NOMO-1 treated with dmso at 0.1 percent for 144 hours (cell line): ENCODE data around the gene NTM.

Source experiments
- DNase-seq: peaks from one replicate; lab custom pipeline; 2025; ENCODE audit not compliant: unreplicated experiment; lab: John Stamatoyannopoulos, UW

NTM gene

DNA sequence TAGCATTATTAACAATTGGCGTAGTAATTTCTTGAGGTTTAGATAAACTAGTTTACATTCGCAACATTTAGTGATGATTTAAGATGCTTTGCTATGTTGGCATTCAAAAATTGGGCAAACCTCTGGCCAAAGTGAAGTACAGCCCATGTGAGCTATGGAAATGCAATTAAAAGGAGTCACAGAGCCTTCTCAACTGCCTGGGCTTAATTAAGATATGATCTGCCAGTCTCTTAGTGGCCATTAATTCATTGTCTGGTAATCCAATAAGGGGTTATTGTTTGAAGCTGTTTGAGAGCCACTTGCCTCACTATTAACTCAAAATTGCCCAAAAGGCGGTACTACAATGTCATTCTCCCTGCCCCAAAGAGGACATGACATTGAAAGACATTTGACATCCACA is 608.9 kb downstream of the NTM start:
- DNase-seq = no peak

DNA sequence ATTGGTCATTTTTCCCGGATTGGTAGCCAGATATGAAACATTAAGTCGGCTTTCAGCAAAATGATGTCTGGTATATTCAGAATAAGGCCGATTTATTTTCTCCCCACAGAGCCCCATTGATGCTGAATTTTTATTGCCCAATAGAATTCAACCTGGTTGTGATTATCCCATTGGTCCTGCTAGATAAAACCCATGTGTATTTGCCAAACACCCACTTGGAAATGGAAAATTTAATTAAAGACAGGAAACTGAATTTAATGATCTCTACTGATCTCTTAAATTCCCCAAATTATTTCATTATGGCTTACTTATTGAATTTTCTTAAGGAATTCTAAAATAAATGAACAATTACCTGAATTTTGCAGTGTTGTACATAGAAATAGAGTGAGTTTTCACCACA is 609.8 kb downstream of the NTM start:
- DNase-seq = no peak

DNA sequence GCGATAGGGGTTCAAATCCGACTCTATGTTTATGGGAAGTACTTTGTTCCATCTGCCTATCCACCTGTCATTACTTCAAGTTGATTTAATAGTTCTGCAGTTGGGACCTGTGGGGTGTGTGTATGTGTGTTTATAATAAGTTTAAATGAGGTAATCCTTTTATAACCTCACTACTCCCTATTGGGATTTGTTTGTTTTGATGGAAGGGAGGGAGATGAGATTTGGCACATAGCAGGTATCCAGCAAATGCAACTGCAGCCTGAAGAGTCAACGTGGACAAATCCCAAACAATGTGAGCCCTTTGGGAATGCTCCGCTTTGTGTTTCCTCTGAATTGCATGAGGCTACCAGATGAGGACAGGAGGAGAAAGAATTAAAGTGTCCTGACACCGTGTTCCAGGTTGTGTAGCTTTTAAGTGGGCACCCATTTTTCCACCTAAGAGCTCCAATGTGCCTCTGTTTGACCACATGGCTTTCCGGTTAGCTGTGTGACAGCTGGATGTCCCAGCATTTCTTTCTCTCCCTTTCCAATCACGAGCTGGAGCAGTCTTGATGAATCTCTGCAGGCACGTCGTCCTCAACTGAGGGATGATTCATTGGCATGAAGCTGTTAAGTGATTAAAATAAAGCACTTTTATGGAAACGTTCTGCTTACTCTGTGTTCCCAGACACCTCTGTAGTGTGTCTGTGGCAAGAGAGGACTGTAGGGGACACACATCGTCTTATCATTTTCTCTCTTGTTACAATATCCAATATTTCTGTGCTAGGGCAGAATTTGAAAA is 610.7 kb downstream of the NTM start:
- DNase-seq = no peak

DNA sequence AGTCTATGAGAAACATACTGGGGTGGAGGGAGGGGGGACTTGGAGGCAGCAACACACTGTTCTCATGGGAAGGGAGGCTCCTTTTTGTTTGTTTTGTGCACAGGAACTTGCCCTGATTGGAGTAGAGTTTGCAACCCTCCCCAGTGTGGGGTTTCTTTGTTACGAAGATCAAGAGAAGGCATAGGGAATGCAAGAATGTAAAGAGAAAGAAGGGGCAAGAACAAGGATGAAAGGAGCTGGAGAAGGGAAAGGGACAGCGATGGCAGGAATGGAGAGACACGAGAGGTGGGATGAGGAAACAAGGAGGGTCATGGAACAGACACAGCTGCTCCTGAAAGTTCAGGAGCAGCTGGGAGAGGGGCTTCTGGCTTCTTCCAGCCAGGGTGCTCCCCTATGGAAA is 611.7 kb downstream of the NTM start:
- DNase-seq = no peak

DNA sequence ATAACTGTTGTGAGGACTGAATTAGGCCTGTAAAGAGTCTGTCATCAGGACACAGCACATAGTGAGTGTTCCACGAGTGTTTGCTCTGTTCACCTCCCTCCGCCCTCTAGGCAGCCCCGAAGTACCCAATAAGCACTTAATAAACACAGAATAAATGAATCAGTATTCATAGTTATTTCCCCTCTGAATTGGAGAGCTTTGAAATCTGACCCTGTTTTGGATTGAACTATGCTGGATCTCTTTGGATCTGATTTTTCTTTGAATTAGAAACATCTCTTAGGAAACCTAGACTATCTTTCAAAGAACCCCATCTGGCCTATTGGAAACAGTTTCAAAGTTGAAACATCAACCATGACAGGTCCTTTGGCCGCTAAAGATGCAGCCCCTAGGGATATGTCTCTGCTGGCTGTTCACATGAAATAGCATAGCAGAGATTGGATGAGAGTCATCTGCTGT is 615.5 kb downstream of the NTM start:
- no peak for DNase-seq

DNA sequence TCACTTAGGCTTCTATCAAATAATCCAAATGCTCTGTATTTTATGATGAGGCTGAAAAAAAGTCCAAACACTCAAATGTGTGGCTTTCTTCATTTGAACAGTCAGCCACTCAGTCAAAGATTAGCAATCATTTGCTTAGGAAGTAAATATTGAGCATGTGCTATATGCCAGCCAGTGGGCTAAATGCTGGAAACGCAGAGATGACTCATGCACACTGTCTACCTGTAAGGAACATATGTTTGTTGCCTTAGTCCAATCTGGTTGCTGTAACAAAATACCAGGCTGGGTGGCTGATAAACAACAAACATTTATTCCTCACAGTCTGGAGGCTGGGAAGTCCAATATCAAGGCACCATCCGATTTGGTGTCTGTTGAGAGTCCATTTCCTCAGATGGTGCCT is 617.3 kb downstream of the NTM start:
- DNase-seq = no peak

DNA sequence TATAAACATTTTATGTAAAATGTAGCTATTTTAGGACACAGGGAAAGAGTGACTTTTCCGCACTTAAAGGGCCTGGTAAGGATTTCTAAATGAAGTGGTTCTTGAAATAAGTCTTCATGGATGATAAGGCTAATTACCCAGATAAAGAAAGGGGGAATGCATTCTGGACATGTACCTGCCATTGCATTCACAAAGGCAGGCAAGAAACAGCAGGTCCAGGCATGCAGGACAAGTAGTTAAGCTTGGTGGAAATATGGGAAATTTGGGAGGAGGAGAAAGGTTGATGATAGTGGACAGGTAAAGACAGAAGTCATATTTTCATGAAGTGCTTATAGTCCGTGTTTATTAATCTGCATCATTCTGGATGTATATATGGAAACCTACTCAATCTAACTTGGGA is 621.2 kb downstream of the NTM start:
- DNase-seq = no peak

DNA sequence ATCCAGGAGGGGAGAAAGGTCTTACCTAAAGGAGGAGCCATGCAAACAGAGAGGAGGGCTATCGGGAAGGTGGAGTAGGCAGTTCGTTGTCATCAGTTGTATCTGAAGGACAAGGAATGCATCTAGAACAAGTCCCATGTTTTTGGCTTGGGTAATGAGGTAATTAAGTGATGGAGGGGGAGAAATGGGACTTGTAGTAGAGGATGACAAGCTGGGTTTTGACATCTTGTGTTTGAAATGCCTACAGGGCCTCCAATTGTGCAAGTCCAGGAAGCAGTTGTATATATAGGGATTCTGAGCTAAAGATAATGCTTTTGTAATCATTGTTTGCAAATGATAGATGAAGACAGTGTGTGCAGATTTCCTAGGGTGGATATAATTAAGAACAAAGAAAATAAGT is 622.8 kb downstream of the NTM start:
- DNase-seq = no peak

DNA sequence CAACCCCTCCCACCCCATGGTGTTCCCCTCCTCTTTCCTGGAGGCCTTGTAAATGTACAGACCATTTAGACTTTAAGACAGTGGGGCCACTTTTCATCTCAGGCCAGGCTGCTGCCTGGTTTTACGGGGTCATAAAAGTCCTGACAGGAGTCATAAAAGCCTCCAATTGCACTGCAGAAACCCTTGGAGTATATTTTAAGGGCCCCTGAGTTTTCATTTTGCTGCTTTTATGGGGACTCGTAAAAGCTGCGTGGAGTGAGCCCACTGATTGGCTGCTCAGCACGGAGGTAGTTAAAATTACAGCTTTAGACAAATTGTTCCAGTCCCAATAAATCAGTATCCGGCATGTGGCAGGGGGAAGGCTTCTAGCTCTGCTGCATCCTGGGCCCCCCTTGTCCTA is 627.6 kb downstream of the NTM start:
- no peak for DNase-seq

DNA sequence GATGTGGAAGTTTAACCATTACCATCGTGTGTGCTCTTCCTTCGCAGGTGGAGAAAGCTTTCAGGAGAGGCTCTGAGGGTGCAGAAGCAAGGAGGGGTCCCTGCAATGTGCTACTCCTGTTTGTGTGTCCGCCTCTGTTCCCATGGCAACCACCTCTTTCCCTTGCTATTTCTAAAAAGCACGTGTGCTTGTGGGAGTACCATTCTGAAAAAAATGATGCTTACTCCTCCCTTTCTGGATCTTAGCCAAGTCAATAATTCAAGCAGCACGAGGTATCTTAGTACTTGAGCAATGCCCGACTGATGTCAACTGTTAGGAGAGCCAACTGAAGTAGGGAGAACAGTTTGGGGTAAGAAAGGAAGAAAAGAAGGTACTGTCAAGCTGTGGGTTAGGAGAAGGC is 628.7 kb downstream of the NTM start:
- DNase-seq = no peak

DNA sequence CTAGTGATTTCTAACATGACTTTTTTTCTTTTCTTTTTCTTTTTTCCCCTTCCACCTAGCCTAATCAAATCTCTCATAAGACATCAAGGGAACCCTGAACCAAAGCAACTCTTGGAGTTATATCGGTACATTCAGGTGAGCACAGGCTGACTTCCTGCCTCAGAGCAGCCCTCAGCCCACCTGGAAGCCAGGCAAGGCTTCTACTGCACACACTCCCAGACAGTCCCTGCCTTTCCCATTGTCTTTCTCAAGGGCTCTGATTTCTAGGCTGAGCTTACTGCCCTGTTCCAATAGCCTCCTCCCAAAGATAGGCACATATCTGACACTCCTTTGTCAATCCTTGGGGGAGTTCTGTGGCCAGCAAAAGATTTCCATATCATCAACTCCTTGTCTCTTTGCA is 629.5 kb downstream of the NTM start:
- DNase-seq = no peak

DNA sequence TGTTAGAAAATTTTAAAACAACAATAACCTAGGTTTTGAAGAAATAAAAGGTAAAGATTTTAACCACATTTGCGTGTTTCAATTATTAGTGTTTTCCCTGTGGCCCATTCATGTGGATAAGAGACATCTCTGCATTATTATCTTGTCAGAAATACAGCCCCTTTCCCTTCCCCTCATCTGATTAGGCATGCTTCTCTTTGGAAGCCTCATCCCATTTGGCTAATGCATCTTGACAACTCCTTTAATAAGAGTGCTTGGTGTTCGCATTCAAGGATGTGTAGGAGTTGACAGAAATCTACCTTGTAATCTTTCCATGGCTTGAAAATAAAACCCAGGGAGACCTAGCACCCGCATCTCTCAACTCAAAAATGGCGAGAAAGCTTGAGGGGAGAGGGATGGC is 635.5 kb downstream of the NTM start:
- no peak for DNase-seq

DNA sequence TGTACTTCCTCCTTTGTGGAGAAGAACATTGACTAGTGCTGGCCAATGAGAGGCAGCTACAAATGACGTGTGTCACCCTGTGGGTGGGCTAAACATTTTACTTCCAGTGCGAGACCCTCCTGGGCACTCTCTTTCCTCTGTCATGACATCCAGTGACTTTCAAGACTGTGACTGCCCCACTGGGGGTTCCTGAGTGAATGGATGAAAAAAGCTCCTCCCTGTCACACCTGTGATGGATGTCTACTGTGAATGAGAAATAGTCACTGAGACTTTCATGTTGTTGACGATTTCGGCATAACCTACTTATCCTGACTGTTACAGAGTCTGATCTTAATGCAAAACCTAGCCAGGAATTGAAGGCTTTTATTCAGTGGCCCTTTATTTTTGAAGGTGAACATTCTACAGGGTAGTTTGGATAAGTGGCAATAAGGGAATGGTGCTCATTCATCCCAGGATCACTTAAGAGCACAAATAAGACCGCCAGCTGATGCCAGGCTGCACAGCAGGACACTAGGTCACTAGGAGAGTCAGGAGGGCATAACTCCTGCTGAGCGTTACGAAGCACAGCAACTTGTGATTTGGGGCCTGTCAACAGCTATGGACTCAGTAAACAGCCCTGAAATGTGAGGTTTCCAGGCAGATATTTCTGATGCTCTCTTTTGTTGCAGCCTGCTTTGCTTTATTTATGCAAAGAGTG is 636.6 kb downstream of the NTM start:
- no peak for DNase-seq

DNA sequence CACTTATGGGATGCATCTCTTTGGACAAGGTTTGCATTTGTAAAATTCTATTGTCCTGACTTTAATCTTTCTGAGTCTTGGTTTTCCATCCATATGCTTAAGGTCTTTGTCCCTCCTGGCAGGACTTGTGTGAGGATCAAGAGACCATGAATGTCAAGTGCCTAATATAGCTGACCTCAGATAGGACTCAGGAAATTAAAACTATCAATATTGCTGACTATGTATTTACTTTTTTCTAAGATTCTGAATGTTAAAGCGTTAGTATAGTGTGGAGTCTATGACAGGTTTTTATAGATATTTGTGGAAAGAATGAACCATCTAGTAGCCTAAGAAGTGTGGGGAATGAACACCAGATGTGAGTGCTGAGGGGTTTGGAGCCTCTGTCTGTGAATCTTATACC is 637.8 kb downstream of the NTM start:
- DNase-seq = no peak

DNA sequence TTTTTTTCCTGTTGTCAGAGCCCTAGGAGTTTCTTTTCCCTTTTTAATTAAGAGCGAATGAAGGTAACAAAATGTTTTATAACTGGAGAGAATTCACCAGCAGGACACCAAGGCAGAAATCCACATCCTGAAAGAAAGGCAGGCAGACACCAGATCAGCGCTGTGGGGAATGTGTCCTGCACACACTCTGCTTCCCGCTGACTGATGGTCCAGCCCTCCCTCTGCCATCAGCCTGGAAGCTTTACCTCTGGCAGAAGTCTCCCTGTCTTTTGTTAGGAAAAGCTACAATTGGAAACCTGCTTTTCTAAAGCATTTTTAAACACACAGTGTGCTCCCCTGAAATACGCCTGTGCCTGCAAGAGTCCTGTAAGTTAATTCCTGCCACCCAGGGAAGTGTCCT is 638.5 kb downstream of the NTM start:
- no peak for DNase-seq

DNA sequence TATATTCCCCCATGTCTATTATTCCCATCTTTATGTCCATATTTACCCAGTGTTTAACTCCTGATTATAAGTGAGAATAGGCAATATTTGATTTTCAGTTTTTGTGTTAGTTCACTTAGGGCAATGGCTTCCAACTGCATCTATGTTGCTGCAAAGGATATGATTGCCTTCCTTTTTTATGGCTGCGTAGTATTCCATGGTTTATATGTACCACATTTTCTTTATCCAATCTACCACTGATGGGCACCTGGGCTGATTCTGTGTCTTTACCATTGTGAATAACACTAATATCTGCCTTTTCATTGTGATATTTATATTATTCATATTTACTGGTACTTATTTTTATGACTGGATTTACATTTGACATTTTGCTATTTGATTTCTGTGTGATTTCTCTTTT is 649.6 kb downstream of the NTM start:
- DNase-seq = no peak

DNA sequence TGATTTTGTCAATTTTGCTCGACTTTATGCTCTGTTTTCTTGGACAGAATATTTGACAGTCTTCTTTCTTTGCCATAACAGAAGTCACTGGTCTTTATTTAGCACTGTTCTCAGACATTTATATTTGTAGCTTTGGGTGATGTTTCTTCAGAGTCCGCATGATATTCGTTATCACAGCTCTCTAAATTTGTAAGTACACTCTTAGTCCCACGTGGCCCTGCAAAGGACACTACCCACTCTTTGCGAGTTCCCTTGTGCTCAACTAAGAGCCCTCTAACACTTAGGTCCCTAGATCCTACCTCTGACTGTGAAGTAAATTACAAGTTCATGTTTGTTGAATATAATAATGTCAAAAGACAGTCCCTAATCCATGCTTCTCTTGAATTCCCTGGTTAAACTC is 651.9 kb downstream of the NTM start:
- DNase-seq = no peak

DNA sequence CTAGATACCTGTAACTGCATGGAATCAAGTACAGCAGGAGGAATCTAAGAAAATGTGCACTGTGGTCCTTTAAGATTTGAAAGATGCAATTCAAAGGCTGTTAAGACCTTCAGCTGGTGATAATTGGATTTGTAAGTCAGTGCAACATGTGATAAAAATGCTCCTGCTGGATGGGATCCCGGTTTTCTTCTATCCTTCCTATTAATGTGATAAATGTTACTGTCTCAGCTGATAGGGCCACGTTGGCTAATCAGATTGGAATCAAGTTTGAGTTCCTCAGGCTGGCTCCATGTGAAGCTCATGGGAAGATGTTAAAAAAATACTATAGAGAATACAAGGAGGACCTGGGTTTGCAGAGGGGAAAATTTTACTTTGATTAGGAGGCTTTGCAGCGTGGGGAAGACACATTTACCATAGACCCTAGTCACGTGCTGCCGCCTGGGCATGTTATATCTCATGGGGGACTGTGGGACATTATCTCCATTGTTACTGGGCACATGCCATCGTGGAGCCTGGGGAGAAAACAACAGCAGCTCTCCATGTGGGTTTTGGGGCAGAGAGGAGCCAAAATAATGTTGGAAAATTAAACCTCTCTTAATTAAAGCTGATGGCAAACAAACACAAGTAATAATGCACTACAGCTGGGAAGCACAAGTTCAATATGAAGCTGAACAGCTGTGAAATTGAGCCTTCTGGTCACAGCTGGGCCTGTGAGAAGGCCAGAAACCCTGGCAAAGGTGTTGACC is 652.5 kb downstream of the NTM start:
- DNase-seq = no peak

DNA sequence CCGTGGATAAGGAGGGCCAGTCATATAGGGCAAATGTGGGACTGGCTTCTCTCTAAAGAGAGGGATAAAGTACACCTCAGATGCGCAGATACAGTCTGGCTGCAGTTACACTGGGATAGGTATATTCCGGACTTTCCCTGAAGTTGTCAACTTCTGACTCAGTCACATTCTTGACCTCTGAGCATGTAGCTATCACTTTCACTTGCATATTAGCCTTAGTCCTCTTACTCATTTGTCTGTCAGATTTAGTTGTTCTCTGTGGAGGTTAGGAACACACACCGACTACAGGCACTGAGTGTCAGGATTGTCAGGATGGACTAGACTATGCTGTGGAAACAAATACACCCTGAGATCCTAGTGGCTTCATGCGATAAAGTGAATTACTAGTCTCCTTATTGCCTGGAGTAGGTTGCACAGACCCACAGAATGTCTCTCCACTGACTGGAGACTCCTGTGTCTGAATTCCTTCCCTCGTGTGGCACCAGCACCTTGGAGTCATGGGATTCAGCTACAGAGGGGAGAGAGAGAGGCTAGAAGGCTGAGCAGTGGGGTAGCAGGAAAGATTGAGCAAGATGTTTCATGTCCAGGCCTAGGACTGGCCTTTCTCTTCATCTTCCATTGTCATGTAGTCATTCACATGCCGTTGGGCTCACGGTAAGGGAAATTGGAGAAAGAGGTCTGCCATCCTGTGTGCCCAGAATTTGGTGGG is 654.3 kb downstream of the NTM start:
- no peak for DNase-seq

DNA sequence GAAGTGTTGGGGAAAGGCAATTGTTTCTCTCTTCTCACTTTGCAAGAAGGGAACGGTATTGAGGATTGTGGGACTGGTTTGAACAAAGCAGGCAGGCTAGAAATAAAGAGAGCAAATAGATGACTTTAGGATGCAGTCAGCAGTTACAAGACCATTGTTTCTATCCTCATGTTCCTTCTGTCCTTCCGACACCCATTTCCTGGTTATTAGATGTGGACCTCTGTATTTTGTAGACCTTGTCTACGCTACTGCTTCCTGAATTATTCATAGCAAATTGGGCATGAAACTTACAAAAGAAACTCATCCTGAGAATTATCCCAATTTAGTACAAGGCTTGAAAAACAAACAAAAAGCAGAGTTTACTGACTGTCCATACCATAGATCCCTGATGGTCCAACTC is 656.3 kb downstream of the NTM start:
- DNase-seq = no peak
